Mucosa of stomach (tissue), 1 donor: ENCODE results near the gene PSMC6.
A peak's percentile ranks its signal among the peaks of the same experiment; 100 is the strongest.
"Not testable (repeated sequence)": the region's sequence is repeated elsewhere in the genome, so short reads cannot be mapped to it uniquely, and the experiment has no call there.

Source experiments
- H3K27me3 ChIP-seq: one replicate; pipeline ENCODE4 v1.7.0; 2013; ENCODE audit warnings: mild to moderate bottlenecking, low read length; ENCODE audit not compliant: control insufficient read depth, insufficient read depth
- H3K36me3 ChIP-seq: one replicate; pipeline ENCODE4 v1.7.0; 2013; ENCODE audit warnings: low read length; ENCODE audit not compliant: control insufficient read depth, insufficient read depth
- H3K4me1 ChIP-seq: one replicate; pipeline ENCODE4 v1.7.0; 2013; ENCODE audit warnings: mild to moderate bottlenecking, low read length; ENCODE audit not compliant: control insufficient read depth, insufficient read depth
- H3K4me3 ChIP-seq: one replicate; pipeline ENCODE4 v1.7.0; 2013; ENCODE audit warnings: low read length
- H3K9ac ChIP-seq: one replicate; pipeline ENCODE4 v1.7.0; 2013; ENCODE audit warnings: mild to moderate bottlenecking, low read length, moderate library complexity
- H3K9me3 ChIP-seq: one replicate; pipeline ENCODE4 v1.7.0; 2013; ENCODE audit warnings: mild to moderate bottlenecking, low read length, moderate library complexity; ENCODE audit not compliant: control insufficient read depth
- donor health status: Pancreatic carcinoma.

The PSMC6 gene

GRCh38 chr14:52727509-52727908, 20.5 kb downstream of the PSMC6 start:
- not testable (repeated sequence) for H3K9ac ChIP-seq, H3K27me3 ChIP-seq, H3K36me3 ChIP-seq, H3K4me1 ChIP-seq, H3K9me3 ChIP-seq, H3K4me3 ChIP-seq

GRCh38 chr14:52729035-52729434, 22.0 kb downstream of the PSMC6 start:
- H3K4me1 ChIP-seq, H3K9me3 ChIP-seq, H3K9ac ChIP-seq, H3K27me3 ChIP-seq, H3K4me3 ChIP-seq, H3K36me3 ChIP-seq: not testable (repeated sequence)

GRCh38 chr14:52729585-52729924, 22.6 kb downstream of the PSMC6 start:
- Histone ChIP-seq H3K9ac (no peak overlapping the region), H3K4me1 (peaks cover 7% of the 10 kb centered on the region), H3K9me3 (no peaks in the 10 kb centered on the region), H3K36me3 (no peaks in the 10 kb centered on the region), H3K4me3 (no peak overlapping the region), H3K27me3 (no peaks in the 10 kb centered on the region)

GRCh38 chr14:52729925-52730708, 23.1 kb downstream of the PSMC6 start, which contains the start of gene STYX:
TSS of gene STYX (plus strand) at chr14:52730166. CDS start at chr14:52730475, 309 bp downstream.
- H3K9me3 ChIP-seq, result no peaks in the 10 kb centered on the region
- no peaks in the 10 kb centered on the region for H3K27me3 ChIP-seq
- H3K4me3 ChIP-seq, result peak within 1 kb of the TSS; percentile 94
- no peaks in the 10 kb centered on the region for H3K36me3 ChIP-seq
- peaks cover 7% of the 10 kb centered on the region for H3K4me1 ChIP-seq
- peak within 1 kb of the TSS; percentile 84 for H3K9ac ChIP-seq

- peak overlapping the region; percentile 94 for H3K4me3 ChIP-seq
- peak overlapping the region; percentile 84 for H3K9ac ChIP-seq
- peaks cover 7% of the 10 kb centered on the region for H3K4me1 ChIP-seq
- no peaks in the 10 kb centered on the region for H3K27me3 ChIP-seq
- no peaks in the 10 kb centered on the region for H3K9me3 ChIP-seq
- no peaks in the 10 kb centered on the region for H3K36me3 ChIP-seq
Measured at GRCh38 chr14:52730709-52731111, 23.7 kb downstream of the PSMC6 start.

- H3K4me1 ChIP-seq, result peaks cover 11% of the 10 kb centered on the region
- no peak overlapping the region for H3K4me3 ChIP-seq
- H3K9ac ChIP-seq, result no peak overlapping the region
- H3K9me3 ChIP-seq, result no peaks in the 10 kb centered on the region
- no peaks in the 10 kb centered on the region for H3K36me3 ChIP-seq
- no peaks in the 10 kb centered on the region for H3K27me3 ChIP-seq
Measured at GRCh38 chr14:52733824-52734223, 26.8 kb downstream of the PSMC6 start.

- no peaks in the 10 kb centered on the region for H3K27me3 ChIP-seq
- peaks cover 11% of the 10 kb centered on the region for H3K4me1 ChIP-seq
- no peak overlapping the region for H3K9ac ChIP-seq
- H3K4me3 ChIP-seq, result no peak overlapping the region
- no peaks in the 10 kb centered on the region for H3K9me3 ChIP-seq
- H3K36me3 ChIP-seq, result no peaks in the 10 kb centered on the region
Measured at GRCh38 chr14:52735921-52736489, 29.0 kb downstream of the PSMC6 start.

GRCh38 chr14:52738409-52738808, 31.4 kb downstream of the PSMC6 start:
- Histone ChIP-seq H3K36me3 (no peaks in the 10 kb centered on the region), H3K9me3 (no peaks in the 10 kb centered on the region), H3K9ac (no peak overlapping the region), H3K4me3 (no peak overlapping the region), H3K4me1 (peaks cover 4% of the 10 kb centered on the region), H3K27me3 (no peaks in the 10 kb centered on the region)

GRCh38 chr14:52740751-52741150, 33.8 kb downstream of the PSMC6 start:
- Histone ChIP-seq H3K9me3 (no peaks in the 10 kb centered on the region), H3K27me3 (no peaks in the 10 kb centered on the region), H3K36me3 (no peaks in the 10 kb centered on the region), H3K9ac (no peak overlapping the region), H3K4me1 (peaks cover 9% of the 10 kb centered on the region), H3K4me3 (no peak overlapping the region)

GRCh38 chr14:52741865-52742264, 34.9 kb downstream of the PSMC6 start:
- H3K4me3 ChIP-seq, result no peak overlapping the region
- H3K9me3 ChIP-seq, result no peaks in the 10 kb centered on the region
- H3K9ac ChIP-seq, result no peak overlapping the region
- no peaks in the 10 kb centered on the region for H3K27me3 ChIP-seq
- H3K4me1 ChIP-seq, result peaks cover 9% of the 10 kb centered on the region
- no peaks in the 10 kb centered on the region for H3K36me3 ChIP-seq

- Histone ChIP-seq H3K27me3 (no peaks in the 10 kb centered on the region), H3K9me3 (no peaks in the 10 kb centered on the region), H3K9ac (no peak overlapping the region), H3K36me3 (no peaks in the 10 kb centered on the region), H3K4me1 (peaks cover 10% of the 10 kb centered on the region), H3K4me3 (no peak overlapping the region)
Measured at GRCh38 chr14:52748647-52749292, 41.8 kb downstream of the PSMC6 start.

- Histone ChIP-seq H3K27me3 (no peaks in the 10 kb centered on the region), H3K9ac (no peak overlapping the region), H3K36me3 (no peaks in the 10 kb centered on the region), H3K4me1 (peaks cover 5% of the 10 kb centered on the region), H3K4me3 (no peak overlapping the region), H3K9me3 (no peaks in the 10 kb centered on the region)
Measured at GRCh38 chr14:52755607-52756316, 48.8 kb downstream of the PSMC6 start.
